HG02610 (cell line): ENCODE results near the gene RNU5D-1.
"Not testable (repeated sequence)": the region's sequence is repeated elsewhere in the genome, so short reads cannot be mapped to it uniquely, and the experiment has no call there.

Experiments used
- ATAC-seq: cut with Tn5 transposase; IDR thresholded peaks from one replicate; pipeline ENCODE4 v1.9.1; 2021; ENCODE audit warnings: mild to moderate bottlenecking, moderate library complexity; ENCODE audit not compliant: unreplicated experiment

The RNU5D-1 gene

DNA sequence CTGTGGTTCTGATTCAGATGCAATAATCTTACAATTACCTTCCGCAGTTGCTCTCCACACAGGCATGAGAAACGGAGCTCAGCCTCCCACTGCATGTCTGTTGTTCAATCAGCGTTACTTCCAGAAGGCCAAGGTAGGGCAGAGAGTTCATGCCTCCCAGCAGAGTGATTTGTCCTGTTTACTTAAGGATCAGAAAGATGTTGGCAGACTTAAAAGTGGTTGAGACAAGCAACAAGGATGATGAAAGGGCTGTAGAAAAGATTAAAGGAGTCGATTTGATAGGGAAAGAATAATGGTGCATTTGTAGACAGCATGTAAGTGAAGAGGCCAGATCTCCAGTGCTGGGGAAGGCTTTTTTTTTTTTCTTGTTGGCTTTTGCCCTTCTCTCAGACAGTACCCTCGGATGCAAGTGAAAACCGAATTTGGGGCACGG lies 29.8 kb downstream of the RNU5D-1 start:
- no peak for ATAC-seq

DNA sequence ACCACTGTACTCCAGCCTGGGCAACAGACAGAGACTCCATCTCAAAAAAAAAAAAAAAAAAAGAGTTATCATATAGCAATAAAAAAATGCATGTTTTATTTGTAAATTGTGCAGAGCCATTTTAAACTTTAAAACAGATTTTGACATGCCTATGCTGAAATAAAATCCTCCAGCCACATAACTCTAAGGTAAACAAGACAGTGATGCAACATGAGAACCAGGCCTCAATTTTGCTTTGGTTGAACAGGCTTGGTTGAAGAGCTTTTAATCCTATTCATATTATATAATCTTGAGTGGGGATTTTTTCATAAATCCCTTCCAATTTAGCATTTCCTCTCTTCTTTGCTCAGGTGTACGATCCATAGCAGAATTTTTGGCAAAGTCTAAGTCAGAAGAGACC lies 30.4 kb downstream of the RNU5D-1 start:
- no peak for ATAC-seq

- ATAC-seq: not testable (repeated sequence)
Observed at GRCh38 chr1:44699375-44699774, 31.6 kb downstream of the RNU5D-1 start.

GRCh38 chr1:44698138-44698537 lies 32.8 kb downstream of the RNU5D-1 start:
- ATAC-seq: no peak

GRCh38 chr1:44696789-44697345 lies 34.1 kb downstream of the RNU5D-1 start:
- no peak for ATAC-seq

DNA sequence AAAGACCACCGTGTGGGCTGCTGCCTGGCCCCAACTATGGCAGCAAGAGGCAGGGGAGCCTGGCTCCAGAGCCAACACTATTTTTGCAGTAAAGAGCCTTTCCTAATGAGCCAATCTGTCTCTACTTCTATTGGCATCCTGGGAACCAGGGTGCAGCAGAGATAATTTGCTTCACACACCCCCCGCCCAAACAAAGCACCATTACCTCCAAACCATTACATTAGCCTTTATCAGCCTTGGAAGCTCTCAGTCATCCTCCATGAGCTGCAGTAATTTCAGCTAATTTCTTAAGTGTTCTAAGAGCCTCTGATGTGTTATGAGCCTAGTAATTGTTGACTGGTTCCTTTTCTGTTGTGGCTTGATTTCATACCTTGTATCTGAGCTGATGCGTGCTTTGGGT lies 34.9 kb downstream of the RNU5D-1 start:
- ATAC-seq: no peak

GRCh38 chr1:44695671-44696070 lies 35.3 kb downstream of the RNU5D-1 start:
- no peak for ATAC-seq

DNA sequence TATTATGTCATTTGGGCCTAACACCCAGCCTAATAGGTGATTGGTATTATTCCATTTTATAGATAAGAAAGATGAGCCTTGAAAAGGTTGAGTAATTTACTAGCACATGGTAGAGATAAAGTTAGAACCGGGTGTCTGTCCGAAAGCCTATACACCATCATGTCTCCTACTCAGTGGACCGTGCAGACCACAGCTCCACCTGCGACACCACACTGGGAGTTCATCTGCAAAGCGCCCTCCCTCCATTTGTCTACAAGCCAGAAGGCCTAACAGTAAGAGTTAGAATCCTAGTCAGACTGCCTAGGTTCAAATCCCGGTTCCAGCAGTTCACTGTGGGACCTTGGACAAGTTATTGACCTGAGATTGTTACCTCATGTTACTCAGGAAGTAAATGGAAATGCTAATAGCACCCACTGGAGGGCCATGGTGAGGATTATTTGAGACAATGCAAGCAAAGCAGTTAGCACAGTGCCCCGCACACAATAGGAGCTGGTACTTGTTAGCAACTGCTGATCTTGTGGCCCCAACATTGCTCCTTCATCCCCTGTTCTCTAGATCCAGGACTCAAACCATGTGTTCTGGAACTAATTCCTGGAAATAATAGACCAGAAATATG lies 36.0 kb downstream of the RNU5D-1 start:
- peak; percentile 64 for ATAC-seq

- ATAC-seq: no peak
Observed at GRCh38 chr1:44693900-44694299, 37.1 kb downstream of the RNU5D-1 start.

DNA sequence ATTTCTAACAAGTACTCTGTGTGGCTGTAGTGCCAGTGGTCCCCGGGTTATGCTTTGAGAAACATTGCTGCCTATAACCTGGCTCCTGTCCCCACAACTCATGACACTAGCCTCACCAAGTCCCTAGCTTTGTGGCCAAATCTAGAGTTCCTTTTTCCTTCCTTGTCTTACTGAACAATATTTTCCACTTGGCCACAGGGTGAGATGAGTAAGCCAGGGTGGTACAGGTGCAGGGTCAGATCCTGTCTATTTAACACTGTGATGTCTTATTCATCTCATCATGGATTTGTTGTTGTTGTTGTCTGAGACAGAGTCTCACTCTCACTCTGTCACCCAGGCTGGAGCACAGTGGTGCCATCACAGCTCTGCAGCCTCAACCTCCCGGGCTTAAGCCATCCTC lies 37.8 kb downstream of the RNU5D-1 start:
- no peak for ATAC-seq

DNA sequence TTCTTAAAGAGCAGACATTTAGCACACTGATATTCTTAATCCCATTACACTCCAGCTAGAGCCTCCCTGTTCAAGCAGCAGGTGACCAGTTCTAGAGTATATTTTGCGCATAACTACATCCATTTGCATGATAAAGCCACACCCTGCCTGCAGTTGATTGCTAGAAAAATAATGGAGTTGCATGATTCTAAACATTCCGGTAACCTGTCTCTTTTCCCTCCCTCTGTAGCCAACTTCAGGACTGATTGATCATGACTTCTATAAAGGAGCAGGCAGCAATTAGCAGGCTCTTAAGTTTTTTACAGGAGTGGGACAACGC lies 41.6 kb downstream of the RNU5D-1 start:
- no peak for ATAC-seq

DNA sequence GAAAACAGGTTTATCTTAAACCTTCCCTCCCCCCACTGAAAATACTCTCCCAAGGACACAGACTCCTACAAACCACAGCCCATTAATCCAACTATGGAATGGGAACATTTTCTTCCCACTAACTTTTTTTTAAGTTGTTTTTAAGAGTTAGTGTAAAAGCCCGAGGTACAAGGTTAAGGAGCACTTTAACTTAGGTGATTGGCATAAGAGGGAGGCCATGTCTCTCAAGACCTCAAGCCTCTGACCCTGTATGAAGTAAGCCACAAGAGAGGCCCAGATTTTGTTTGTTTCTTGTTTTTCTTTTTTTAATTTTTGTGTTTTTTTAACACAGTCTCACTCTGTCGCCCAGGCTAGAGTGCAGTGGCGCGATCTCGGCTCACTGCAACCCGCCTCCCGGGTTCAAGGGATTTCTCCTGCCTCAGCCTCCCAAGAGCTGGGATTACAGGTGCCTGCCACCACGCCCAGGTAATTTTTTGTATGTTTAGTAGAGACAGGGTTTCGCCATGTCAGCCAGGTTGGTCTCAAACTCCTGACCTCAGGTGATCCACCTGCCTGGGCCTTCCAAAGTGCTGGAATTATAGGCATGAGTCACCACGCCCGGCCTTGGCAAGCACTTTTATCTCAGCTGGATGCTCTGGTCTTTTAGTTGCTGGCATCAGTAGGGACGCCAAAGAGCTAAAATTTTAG lies 42.1 kb downstream of the RNU5D-1 start:
- no peak for ATAC-seq

GRCh38 chr1:44685881-44686280 lies 45.1 kb downstream of the RNU5D-1 start:
- ATAC-seq: no peak

- no peak for ATAC-seq
Observed at GRCh38 chr1:44685218-44685617, 45.8 kb downstream of the RNU5D-1 start.

GRCh38 chr1:44684525-44684924 lies 46.4 kb downstream of the RNU5D-1 start:
- ATAC-seq: peak; percentile 94

DNA sequence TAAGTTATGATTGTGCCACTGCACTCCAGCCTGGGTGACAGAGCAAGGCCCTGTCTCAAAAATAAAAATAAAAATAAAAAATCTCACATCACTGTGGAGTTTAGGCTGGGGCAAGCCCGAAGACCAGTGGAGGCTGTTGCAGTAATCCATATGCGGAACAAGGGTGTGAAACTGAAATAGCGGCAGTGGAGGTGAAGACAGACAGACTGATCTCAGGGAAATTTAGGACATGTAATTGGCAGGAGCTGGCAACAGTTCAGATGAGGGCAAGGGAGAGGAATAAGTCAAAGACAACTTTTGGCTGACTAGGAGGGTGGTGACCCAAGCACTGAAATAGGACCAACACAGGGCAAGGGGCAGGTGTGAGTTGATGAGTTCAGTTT lies 48.1 kb downstream of the RNU5D-1 start:
- no peak for ATAC-seq

- ATAC-seq: no peak
Observed at GRCh38 chr1:44681905-44682882, 48.8 kb downstream of the RNU5D-1 start.
